Measurements from ENCODE around the gene GALNT10.

DNA sequence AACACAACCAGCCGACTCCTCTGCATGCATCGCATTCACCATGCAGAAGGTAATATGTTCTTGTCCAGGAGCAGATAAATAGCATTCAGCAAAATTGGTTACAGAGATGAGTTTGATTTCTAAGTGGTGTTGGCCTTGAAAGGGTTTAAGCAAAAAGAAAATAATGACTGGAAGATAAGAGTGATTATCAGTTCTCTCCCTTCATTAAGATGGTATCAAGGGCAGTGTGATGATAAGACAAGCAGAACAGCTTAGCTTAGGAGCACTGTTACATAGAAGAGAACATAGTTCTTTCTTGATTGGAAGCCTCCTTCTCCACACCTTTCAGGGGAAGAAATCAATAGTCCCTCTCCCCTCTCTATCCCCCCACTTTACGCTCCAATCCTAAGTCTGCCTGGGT lies 121.5 kb downstream of the GALNT10 start:
- TF ChIP-seq SMAD1 (IDR thresholded peaks at IDR 0.05; ENCODE audit: low read depth, partially characterized antibody), result no peak
- TF ChIP-seq, protein P1, sequence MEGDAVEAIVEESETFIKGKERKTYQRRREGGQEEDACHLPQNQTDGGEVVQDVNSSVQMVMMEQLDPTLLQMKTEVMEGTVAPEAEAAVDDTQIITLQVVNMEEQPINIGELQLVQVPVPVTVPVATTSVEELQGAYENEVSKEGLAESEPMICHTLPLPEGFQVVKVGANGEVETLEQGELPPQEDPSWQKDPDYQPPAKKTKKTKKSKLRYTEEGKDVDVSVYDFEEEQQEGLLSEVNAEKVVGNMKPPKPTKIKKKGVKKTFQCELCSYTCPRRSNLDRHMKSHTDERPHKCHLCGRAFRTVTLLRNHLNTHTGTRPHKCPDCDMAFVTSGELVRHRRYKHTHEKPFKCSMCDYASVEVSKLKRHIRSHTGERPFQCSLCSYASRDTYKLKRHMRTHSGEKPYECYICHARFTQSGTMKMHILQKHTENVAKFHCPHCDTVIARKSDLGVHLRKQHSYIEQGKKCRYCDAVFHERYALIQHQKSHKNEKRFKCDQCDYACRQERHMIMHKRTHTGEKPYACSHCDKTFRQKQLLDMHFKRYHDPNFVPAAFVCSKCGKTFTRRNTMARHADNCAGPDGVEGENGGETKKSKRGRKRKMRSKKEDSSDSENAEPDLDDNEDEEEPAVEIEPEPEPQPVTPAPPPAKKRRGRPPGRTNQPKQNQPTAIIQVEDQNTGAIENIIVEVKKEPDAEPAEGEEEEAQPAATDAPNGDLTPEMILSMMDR (IDR thresholded peaks at IDR 0.05 in 2 of 3, conservative IDR thresholded peaks at IDR 0.05 in 1 of 3; ENCODE audit: control insufficient read depth in 2 of 3, extremely low read depth in 1 of 3, insufficient read depth in 1 of 3, low read depth in 3 of 3, low read length in 3 of 3), result no peak
- TF ChIP-seq NR2C1 (IDR thresholded peaks at IDR 0.05), result no peak
- TF ChIP-seq, protein P2, sequence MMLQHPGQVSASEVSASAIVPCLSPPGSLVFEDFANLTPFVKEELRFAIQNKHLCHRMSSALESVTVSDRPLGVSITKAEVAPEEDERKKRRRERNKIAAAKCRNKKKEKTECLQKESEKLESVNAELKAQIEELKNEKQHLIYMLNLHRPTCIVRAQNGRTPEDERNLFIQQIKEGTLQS (IDR thresholded peaks at IDR 0.05; ENCODE audit: borderline replicate concordance, extremely low read depth, low read depth, low read length), result no peak
- TF ChIP-seq POLR2AphosphoS5 (IDR thresholded peaks at IDR 0.05; ENCODE audit: low read length), result no peak
- TF ChIP-seq POLR2A (IDR thresholded peaks at IDR 0.05; ENCODE audit: low read depth, low read length), result no peak
- no peak for TF ChIP-seq SUPT20H (IDR thresholded peaks at IDR 0.05; ENCODE audit: borderline replicate concordance, control insufficient read depth, low read depth, low read length)
- no peak for TF ChIP-seq SPI1 (IDR thresholded peaks at IDR 0.05; ENCODE audit: borderline replicate concordance, insufficient read depth, low read depth, low read length)
- no peak for TF ChIP-seq MYC (IDR thresholded peaks at IDR 0.05; ENCODE audit: insufficient read depth, insufficient read length, insufficient replicate concordance, low read length, severe bottlenecking)
- TF ChIP-seq, protein P3, sequence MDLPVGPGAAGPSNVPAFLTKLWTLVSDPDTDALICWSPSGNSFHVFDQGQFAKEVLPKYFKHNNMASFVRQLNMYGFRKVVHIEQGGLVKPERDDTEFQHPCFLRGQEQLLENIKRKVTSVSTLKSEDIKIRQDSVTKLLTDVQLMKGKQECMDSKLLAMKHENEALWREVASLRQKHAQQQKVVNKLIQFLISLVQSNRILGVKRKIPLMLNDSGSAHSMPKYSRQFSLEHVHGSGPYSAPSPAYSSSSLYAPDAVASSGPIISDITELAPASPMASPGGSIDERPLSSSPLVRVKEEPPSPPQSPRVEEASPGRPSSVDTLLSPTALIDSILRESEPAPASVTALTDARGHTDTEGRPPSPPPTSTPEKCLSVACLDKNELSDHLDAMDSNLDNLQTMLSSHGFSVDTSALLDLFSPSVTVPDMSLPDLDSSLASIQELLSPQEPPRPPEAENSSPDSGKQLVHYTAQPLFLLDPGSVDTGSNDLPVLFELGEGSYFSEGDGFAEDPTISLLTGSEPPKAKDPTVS (IDR thresholded peaks at IDR 0.05; ENCODE audit: low read depth, low read length), result no peak
- no peak for TF ChIP-seq CEBPB (IDR thresholded peaks at IDR 0.05; ENCODE audit: borderline replicate concordance in 1 of 2, low read depth in 2 of 2, low read length in 2 of 2)
- no peak for TF ChIP-seq SRF (IDR thresholded peaks at IDR 0.05; ENCODE audit: low read depth in 2 of 2, low read length in 2 of 2)
- no peak for TF ChIP-seq FOXM1 (IDR thresholded peaks at IDR 0.05; ENCODE audit: low read depth, low read length)
- no peak for TF ChIP-seq EZH2 (IDR thresholded peaks at IDR 0.05; ENCODE audit: borderline replicate concordance, control insufficient read depth, low read depth, low read length)
